ENCODE data around the gene GPT2.

GPT2 gene

DNA sequence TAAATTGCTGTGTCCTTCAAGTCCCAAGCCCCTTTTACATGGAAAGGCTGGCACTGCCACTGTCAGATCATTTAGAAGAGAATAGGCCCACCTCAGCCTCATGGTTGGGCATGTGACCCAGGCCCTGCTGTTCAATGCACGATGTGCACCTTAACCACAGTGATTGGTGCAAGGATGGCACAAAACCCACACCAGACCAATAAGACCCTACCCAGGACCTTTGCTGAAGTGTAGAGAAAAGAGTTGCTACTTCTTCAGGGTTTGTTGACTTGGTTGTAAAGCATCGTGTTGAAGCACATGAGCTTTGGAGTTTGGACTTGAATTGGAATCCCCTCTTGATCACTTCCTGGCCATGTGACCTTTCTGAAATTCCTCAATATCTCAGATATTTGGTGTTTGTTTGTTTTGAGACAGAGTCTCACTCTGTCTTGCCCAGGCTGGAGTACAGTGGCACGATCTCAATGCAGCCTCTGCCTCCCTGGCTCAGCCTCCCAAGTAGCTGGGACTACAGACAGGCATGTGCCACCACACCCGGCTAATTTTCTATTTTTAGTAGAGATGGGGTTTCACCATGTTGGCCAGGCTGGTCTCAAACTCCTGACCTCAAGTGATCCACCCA is 64.5 kb downstream of the GPT2 start:
- no peak for TF ChIP-seq BACH2 (CRISPR knock-in tag; IDR thresholded peaks at IDR 0.05; ENCODE audit: borderline replicate concordance)
- TF ChIP-seq ARNTL (CRISPR knock-in tag; IDR thresholded peaks at IDR 0.05; ENCODE audit: borderline replicate concordance, low read depth), result no peak
- no peak for TF ChIP-seq ESRRG (CRISPR knock-in tag; IDR thresholded peaks at IDR 0.05)
- TF ChIP-seq, protein P1, sequence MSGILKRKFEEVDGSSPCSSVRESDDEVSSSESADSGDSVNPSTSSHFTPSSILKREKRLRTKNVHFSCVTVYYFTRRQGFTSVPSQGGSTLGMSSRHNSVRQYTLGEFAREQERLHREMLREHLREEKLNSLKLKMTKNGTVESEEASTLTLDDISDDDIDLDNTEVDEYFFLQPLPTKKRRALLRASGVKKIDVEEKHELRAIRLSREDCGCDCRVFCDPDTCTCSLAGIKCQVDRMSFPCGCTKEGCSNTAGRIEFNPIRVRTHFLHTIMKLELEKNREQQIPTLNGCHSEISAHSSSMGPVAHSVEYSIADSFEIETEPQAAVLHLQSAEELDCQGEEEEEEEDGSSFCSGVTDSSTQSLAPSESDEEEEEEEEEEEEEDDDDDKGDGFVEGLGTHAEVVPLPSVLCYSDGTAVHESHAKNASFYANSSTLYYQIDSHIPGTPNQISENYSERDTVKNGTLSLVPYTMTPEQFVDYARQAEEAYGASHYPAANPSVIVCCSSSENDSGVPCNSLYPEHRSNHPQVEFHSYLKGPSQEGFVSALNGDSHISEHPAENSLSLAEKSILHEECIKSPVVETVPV (CRISPR knock-in tag; IDR thresholded peaks at IDR 0.05), result no peak
- TF ChIP-seq OSR1 (CRISPR knock-in tag; IDR thresholded peaks at IDR 0.05), result no peak
- TF ChIP-seq SNAI2 (CRISPR knock-in tag; IDR thresholded peaks at IDR 0.05), result no peak
- no peak for TF ChIP-seq ZNF565 (CRISPR knock-in tag; conservative IDR thresholded peaks at IDR 0.05; ENCODE audit: low read depth)
- no peak for TF ChIP-seq ZFP30 (CRISPR knock-in tag; IDR thresholded peaks at IDR 0.05)
- no peak for TF ChIP-seq ISL1 (CRISPR knock-in tag; IDR thresholded peaks at IDR 0.05)
- TF ChIP-seq ZNF70 (CRISPR knock-in tag; IDR thresholded peaks at IDR 0.05), result no peak
- no peak for TF ChIP-seq ZNF8 (CRISPR knock-in tag; IDR thresholded peaks at IDR 0.05)
- TF ChIP-seq, protein P2, sequence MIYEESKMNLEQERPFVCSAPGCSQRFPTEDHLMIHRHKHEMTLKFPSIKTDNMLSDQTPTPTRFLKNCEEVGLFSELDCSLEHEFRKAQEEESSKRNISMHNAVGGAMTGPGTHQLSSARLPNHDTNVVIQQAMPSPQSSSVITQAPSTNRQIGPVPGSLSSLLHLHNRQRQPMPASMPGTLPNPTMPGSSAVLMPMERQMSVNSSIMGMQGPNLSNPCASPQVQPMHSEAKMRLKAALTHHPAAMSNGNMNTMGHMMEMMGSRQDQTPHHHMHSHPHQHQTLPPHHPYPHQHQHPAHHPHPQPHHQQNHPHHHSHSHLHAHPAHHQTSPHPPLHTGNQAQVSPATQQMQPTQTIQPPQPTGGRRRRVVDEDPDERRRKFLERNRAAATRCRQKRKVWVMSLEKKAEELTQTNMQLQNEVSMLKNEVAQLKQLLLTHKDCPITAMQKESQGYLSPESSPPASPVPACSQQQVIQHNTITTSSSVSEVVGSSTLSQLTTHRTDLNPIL (CRISPR knock-in tag; IDR thresholded peaks at IDR 0.05; ENCODE audit: low read depth), result no peak
- TF ChIP-seq CSDC2 (CRISPR knock-in tag; IDR thresholded peaks at IDR 0.05), result no peak
- no peak for TF ChIP-seq RARB (CRISPR knock-in tag; IDR thresholded peaks at IDR 0.05)
- TF ChIP-seq, protein P3, sequence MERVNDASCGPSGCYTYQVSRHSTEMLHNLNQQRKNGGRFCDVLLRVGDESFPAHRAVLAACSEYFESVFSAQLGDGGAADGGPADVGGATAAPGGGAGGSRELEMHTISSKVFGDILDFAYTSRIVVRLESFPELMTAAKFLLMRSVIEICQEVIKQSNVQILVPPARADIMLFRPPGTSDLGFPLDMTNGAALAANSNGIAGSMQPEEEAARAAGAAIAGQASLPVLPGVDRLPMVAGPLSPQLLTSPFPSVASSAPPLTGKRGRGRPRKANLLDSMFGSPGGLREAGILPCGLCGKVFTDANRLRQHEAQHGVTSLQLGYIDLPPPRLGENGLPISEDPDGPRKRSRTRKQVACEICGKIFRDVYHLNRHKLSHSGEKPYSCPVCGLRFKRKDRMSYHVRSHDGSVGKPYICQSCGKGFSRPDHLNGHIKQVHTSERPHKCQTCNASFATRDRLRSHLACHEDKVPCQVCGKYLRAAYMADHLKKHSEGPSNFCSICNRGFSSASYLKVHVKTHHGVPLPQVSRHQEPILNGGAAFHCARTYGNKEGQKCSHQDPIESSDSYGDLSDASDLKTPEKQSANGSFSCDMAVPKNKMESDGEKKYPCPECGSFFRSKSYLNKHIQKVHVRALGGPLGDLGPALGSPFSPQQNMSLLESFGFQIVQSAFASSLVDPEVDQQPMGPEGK (CRISPR knock-in tag; IDR thresholded peaks at IDR 0.05; ENCODE audit: borderline replicate concordance), result no peak
- TF ChIP-seq GLIS3 (CRISPR knock-in tag; IDR thresholded peaks at IDR 0.05), result no peak
- TF ChIP-seq, protein P4, sequence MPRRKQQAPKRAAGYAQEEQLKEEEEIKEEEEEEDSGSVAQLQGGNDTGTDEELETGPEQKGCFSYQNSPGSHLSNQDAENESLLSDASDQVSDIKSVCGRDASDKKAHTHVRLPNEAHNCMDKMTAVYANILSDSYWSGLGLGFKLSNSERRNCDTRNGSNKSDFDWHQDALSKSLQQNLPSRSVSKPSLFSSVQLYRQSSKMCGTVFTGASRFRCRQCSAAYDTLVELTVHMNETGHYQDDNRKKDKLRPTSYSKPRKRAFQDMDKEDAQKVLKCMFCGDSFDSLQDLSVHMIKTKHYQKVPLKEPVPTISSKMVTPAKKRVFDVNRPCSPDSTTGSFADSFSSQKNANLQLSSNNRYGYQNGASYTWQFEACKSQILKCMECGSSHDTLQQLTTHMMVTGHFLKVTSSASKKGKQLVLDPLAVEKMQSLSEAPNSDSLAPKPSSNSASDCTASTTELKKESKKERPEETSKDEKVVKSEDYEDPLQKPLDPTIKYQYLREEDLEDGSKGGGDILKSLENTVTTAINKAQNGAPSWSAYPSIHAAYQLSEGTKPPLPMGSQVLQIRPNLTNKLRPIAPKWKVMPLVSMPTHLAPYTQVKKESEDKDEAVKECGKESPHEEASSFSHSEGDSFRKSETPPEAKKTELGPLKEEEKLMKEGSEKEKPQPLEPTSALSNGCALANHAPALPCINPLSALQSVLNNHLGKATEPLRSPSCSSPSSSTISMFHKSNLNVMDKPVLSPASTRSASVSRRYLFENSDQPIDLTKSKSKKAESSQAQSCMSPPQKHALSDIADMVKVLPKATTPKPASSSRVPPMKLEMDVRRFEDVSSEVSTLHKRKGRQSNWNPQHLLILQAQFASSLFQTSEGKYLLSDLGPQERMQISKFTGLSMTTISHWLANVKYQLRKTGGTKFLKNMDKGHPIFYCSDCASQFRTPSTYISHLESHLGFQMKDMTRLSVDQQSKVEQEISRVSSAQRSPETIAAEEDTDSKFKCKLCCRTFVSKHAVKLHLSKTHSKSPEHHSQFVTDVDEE (CRISPR knock-in tag; IDR thresholded peaks at IDR 0.05), result no peak
- TF ChIP-seq, protein P5, sequence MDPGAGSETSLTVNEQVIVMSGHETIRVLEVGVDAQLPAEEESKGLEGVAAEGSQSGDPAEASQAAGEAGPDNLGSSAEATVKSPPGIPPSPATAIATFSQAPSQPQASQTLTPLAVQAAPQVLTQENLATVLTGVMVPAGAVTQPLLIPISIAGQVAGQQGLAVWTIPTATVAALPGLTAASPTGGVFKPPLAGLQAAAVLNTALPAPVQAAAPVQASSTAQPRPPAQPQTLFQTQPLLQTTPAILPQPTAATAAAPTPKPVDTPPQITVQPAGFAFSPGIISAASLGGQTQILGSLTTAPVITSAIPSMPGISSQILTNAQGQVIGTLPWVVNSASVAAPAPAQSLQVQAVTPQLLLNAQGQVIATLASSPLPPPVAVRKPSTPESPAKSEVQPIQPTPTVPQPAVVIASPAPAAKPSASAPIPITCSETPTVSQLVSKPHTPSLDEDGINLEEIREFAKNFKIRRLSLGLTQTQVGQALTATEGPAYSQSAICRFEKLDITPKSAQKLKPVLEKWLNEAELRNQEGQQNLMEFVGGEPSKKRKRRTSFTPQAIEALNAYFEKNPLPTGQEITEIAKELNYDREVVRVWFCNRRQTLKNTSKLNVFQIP (CRISPR knock-in tag; IDR thresholded peaks at IDR 0.05; ENCODE audit: borderline replicate concordance, low read depth), result no peak
- TF ChIP-seq TOX (CRISPR knock-in tag; IDR thresholded peaks at IDR 0.05; ENCODE audit: borderline replicate concordance), result no peak
- no peak for ATAC-seq

DNA sequence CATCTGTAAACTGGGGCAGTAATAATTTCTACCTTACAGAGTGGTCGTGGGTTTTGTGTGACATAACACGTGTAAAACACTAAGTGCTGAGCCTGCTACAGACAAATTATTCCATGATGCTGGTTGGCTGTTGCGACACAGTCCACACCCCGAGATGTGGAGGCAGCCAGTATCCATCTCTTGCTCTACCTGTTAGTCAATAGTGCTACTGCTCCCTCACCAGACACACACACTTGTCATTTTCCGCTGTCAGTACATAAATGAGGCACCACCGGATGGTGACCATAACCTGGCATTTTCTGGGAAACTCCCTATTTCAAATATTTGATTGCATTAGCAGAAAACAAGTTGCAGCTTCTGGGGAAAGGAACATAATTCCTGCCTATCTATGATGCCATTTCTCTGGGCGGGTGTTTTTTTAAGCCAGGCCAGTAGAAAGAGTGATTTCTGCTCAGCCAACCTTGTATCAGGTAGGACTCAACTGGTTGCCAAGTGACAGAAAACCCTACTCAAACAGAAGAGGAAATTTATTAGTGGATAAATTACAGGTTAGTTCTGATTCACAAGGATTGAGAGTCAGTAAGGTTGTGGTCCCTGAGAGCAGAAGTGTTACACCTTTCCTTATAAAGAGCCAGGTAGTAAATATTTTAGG is 65.2 kb downstream of the GPT2 start:
- no peak for ATAC-seq
- TF ChIP-seq, protein P3 (CRISPR knock-in tag; IDR thresholded peaks at IDR 0.05; ENCODE audit: borderline replicate concordance), result no peak
- TF ChIP-seq ZNF8 (CRISPR knock-in tag; IDR thresholded peaks at IDR 0.05), result no peak
- TF ChIP-seq, protein P5 (CRISPR knock-in tag; IDR thresholded peaks at IDR 0.05; ENCODE audit: borderline replicate concordance, low read depth), result no peak
- no peak for TF ChIP-seq RARB (CRISPR knock-in tag; IDR thresholded peaks at IDR 0.05)
- no peak for TF ChIP-seq ZC3H10 (CRISPR knock-in tag; IDR thresholded peaks at IDR 0.05)
- TF ChIP-seq ESRRG (CRISPR knock-in tag; IDR thresholded peaks at IDR 0.05), result no peak
- TF ChIP-seq ZFP30 (CRISPR knock-in tag; IDR thresholded peaks at IDR 0.05), result no peak
